ENCODE results near the gene CNTN1.

Gene CNTN1

DNA sequence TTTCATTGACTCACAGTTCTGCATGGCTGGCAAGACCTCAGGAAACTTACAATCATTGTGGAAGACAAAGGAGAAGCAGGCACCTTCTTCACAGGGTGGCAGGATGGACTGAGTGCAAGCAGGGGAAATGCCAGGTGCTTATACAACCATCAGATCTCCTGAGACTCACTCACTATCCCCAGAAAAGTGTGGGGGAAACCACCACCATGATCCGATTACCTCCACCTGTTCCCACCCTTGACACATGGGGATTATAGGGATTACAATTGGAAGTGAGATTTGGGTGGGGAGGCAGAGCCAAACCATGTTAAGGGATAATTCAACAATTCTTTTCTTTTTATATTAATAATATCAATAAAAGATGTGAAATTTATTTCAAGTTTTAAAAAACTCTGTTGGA is 34.1 kb downstream of the CNTN1 start:
- CTCF ChIA-PET = no interaction called here
- Histone ChIP-seq H3K4me3 (ENCODE audit: low read depth, low read length) (no peak overlapping the region), H3K36me3 (ENCODE audit: control insufficient read depth in 2 of 2, insufficient read depth in 1 of 2, low read length in 2 of 2) (no peaks in the 10 kb centered on the region), H3K27ac (ENCODE audit: extremely low read depth, low read depth, low read length) (no peak overlapping the region), H3K9me3 (ENCODE audit: control insufficient read depth, insufficient read depth, low read depth, low read length) (no peaks in the 10 kb centered on the region), H3K4me1 (ENCODE audit: control insufficient read depth, insufficient read depth, low read length) (no peaks in the 10 kb centered on the region)
- POLR2A ChIA-PET = no interaction called here
- TF ChIP-seq, protein P1, sequence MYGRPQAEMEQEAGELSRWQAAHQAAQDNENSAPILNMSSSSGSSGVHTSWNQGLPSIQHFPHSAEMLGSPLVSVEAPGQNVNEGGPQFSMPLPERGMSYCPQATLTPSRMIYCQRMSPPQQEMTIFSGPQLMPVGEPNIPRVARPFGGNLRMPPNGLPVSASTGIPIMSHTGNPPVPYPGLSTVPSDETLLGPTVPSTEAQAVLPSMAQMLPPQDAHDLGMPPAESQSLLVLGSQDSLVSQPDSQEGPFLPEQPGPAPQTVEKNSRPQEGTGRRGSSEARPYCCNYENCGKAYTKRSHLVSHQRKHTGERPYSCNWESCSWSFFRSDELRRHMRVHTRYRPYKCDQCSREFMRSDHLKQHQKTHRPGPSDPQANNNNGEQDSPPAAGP (tag by site-specific recombination; IDR thresholded peaks at IDR 0.05) = no peak
- no peak for TF ChIP-seq GLI2 (tag by site-specific recombination; IDR thresholded peaks at IDR 0.05; ENCODE audit: borderline replicate concordance, low read depth)

DNA sequence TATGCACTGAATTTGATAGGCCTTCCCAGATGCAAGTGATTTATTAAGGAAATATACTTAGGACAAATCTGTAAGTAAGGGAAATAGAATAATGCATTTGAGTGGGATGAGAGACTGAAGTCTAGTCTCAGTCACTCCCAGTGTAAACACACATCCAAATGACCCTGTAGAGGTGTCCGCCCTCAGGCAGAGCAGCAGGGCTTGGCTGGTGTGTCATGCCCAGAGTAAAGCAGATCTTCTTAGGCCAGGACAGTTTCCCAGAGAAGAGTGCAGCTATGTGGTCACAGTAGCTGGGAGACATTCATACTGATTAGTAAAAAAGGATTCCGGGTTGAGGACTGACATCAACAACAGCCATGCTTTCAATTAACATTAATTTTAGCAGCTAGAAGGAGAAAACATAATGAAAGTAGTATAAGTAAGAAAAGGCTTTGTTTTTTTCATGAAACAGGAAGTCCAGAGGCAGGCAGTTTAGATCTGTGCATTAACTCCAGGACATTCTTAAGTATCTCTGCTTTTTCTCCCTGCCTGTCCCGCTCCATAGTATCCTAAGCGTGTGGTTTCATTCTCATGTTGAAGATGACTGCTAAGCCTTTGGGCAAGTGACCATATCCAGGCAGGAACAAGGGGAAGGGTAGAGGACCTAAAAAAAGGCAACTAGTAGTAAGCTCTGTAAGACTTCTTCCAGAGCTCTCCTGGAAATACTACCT is 35.7 kb downstream of the CNTN1 start:
- CTCF ChIA-PET = no interaction called here
- no peak overlapping the region for H3K4me3 ChIP-seq (ENCODE audit: low read depth, low read length)
- no peak for TF ChIP-seq KLF9 (tag by site-specific recombination; IDR thresholded peaks at IDR 0.05; ENCODE audit: low read depth)
- POLR2A ChIA-PET = no interaction called here
- no peaks in the 10 kb centered on the region for H3K36me3 ChIP-seq (ENCODE audit: control insufficient read depth in 2 of 2, insufficient read depth in 1 of 2, low read length in 2 of 2)
- no peaks in the 10 kb centered on the region for H3K4me1 ChIP-seq (ENCODE audit: control insufficient read depth, insufficient read depth, low read length)
- no peaks in the 10 kb centered on the region for H3K9me3 ChIP-seq (ENCODE audit: control insufficient read depth, insufficient read depth, low read depth, low read length)
- H3K27ac ChIP-seq (ENCODE audit: extremely low read depth, low read depth, low read length) = no peak overlapping the region

DNA sequence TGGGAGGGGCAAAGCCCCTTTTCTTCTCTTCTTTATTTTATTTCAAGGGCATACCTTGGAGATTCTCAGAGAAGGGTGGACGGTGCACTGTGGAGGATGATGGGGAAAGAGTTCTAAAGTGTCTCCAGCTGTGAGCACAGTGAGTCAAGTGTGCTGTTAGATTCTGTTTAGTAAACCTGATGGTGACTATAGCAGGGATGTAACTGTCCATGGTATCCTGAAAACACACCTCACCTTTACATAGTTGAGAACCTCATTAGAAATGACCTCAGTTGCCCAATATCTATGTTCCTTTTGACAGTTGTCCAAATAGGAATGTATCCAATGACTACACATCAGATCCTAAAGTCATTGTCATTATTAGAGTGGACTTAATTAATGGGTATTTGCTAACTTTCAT is 38.0 kb downstream of the CNTN1 start:
- Histone ChIP-seq H3K36me3 (ENCODE audit: control insufficient read depth in 2 of 2, insufficient read depth in 1 of 2, low read length in 2 of 2) (no peaks in the 10 kb centered on the region), H3K27ac (ENCODE audit: extremely low read depth, low read depth, low read length) (no peak overlapping the region), H3K9me3 (ENCODE audit: control insufficient read depth, insufficient read depth, low read depth, low read length) (no peaks in the 10 kb centered on the region), H3K4me1 (ENCODE audit: control insufficient read depth, insufficient read depth, low read length) (peaks cover 5% of the 10 kb centered on the region; the same call in 1 of the 2 replicates), H3K4me3 (ENCODE audit: low read depth, low read length) (no peak overlapping the region)
- POLR2A ChIA-PET = no interaction called here
- CTCF ChIA-PET = no interaction called here
- TF ChIP-seq ZBTB48 (tag by site-specific recombination; IDR thresholded peaks at IDR 0.05) (no peak), ZNF670 (tag by site-specific recombination; IDR thresholded peaks at IDR 0.05; ENCODE audit: low read depth) (no peak)
- TF ChIP-seq, protein P2, sequence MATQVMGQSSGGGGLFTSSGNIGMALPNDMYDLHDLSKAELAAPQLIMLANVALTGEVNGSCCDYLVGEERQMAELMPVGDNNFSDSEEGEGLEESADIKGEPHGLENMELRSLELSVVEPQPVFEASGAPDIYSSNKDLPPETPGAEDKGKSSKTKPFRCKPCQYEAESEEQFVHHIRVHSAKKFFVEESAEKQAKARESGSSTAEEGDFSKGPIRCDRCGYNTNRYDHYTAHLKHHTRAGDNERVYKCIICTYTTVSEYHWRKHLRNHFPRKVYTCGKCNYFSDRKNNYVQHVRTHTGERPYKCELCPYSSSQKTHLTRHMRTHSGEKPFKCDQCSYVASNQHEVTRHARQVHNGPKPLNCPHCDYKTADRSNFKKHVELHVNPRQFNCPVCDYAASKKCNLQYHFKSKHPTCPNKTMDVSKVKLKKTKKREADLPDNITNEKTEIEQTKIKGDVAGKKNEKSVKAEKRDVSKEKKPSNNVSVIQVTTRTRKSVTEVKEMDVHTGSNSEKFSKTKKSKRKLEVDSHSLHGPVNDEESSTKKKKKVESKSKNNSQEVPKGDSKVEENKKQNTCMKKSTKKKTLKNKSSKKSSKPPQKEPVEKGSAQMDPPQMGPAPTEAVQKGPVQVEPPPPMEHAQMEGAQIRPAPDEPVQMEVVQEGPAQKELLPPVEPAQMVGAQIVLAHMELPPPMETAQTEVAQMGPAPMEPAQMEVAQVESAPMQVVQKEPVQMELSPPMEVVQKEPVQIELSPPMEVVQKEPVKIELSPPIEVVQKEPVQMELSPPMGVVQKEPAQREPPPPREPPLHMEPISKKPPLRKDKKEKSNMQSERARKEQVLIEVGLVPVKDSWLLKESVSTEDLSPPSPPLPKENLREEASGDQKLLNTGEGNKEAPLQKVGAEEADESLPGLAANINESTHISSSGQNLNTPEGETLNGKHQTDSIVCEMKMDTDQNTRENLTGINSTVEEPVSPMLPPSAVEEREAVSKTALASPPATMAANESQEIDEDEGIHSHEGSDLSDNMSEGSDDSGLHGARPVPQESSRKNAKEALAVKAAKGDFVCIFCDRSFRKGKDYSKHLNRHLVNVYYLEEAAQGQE (tag by site-specific recombination; IDR thresholded peaks at IDR 0.05) = peak; percentile 96

DNA sequence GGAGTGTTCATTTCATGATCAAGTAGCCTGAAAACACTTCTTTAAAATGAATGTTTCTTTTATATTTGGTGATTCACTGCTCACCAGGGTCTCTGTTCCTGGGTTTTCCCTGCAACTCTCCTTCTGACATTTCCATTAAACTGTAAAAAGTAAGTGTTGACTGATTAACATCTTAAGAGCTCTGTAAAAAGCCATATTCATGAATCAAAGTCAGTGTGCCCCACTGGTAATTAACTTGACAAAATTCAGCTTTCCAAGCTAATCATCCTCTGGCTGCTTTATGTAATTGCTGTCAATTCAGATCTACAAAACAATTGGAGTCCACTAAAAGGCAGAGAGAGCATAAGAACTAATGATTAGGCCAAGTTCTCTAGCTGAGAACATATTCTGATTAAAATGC is 41.6 kb downstream of the CNTN1 start:
- Histone ChIP-seq H3K4me3 (ENCODE audit: low read depth, low read length) (no peak overlapping the region), H3K36me3 (ENCODE audit: control insufficient read depth in 2 of 2, insufficient read depth in 1 of 2, low read length in 2 of 2) (no peaks in the 10 kb centered on the region), H3K4me1 (ENCODE audit: control insufficient read depth, insufficient read depth, low read length) (peaks cover 5% of the 10 kb centered on the region; the same call in 1 of the 2 replicates), H3K27ac (ENCODE audit: extremely low read depth, low read depth, low read length) (no peak overlapping the region), H3K9me3 (ENCODE audit: control insufficient read depth, insufficient read depth, low read depth, low read length) (no peaks in the 10 kb centered on the region)
- POLR2A ChIA-PET = no interaction called here
- CTCF ChIA-PET = no interaction called here
- TF ChIP-seq OVOL3 (tag by site-specific recombination; IDR thresholded peaks at IDR 0.05) = no peak
- peak; percentile 64; the same call in 1 of the 2 replicates for TF ChIP-seq ZBTB44 (tag by site-specific recombination; IDR thresholded peaks at IDR 0.05)
- TF ChIP-seq, protein P3, sequence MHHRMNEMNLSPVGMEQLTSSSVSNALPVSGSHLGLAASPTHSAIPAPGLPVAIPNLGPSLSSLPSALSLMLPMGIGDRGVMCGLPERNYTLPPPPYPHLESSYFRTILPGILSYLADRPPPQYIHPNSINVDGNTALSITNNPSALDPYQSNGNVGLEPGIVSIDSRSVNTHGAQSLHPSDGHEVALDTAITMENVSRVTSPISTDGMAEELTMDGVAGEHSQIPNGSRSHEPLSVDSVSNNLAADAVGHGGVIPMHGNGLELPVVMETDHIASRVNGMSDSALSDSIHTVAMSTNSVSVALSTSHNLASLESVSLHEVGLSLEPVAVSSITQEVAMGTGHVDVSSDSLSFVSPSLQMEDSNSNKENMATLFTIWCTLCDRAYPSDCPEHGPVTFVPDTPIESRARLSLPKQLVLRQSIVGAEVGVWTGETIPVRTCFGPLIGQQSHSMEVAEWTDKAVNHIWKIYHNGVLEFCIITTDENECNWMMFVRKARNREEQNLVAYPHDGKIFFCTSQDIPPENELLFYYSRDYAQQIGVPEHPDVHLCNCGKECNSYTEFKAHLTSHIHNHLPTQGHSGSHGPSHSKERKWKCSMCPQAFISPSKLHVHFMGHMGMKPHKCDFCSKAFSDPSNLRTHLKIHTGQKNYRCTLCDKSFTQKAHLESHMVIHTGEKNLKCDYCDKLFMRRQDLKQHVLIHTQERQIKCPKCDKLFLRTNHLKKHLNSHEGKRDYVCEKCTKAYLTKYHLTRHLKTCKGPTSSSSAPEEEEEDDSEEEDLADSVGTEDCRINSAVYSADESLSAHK (tag by site-specific recombination; IDR thresholded peaks at IDR 0.05) = peak; percentile 97
- TF ChIP-seq GLI2 (tag by site-specific recombination; IDR thresholded peaks at IDR 0.05; ENCODE audit: borderline replicate concordance, low read depth) = 0 out of 2 replicates have a peak, but pooled peaks have one; percentile 11
- TF ChIP-seq FEZF1 (tag by site-specific recombination; IDR thresholded peaks at IDR 0.05) = peak; percentile 83
- TF ChIP-seq ZNF248 (tag by site-specific recombination; IDR thresholded peaks at IDR 0.05) = no peak
- TF ChIP-seq IKZF3 (tag by site-specific recombination; IDR thresholded peaks at IDR 0.05) = peak; percentile 48; the same call in 1 of the 2 replicates
- TF ChIP-seq ZBTB48 (tag by site-specific recombination; IDR thresholded peaks at IDR 0.05) = no peak
- TF ChIP-seq ZNF596 (tag by site-specific recombination; IDR thresholded peaks at IDR 0.05) = peak; percentile 13; the same call in 1 of the 2 replicates
- peak; percentile 16; the same call in 1 of the 2 replicates for TF ChIP-seq ZBTB8A (tag by site-specific recombination; IDR thresholded peaks at IDR 0.05)
- 0 out of 2 replicates have a peak, but pooled peaks have one; percentile 36 for TF ChIP-seq INSM2 (tag by site-specific recombination; IDR thresholded peaks at IDR 0.05)
- no peak for TF ChIP-seq ZNF621 (tag by site-specific recombination; IDR thresholded peaks at IDR 0.05)

Measured in HEK293 (cell line).